ENCODE data around the gene COL23A1. TPM values are rescaled to one million over a fixed set of nuclear protein-coding genes. Genes with fewer than 3 reads are reported as not detected.

COL23A1 gene
- total and polyA plus RNA-seq, 2 experiments from 2014 or later: 4.8 to 8.2 TPM

DNA sequence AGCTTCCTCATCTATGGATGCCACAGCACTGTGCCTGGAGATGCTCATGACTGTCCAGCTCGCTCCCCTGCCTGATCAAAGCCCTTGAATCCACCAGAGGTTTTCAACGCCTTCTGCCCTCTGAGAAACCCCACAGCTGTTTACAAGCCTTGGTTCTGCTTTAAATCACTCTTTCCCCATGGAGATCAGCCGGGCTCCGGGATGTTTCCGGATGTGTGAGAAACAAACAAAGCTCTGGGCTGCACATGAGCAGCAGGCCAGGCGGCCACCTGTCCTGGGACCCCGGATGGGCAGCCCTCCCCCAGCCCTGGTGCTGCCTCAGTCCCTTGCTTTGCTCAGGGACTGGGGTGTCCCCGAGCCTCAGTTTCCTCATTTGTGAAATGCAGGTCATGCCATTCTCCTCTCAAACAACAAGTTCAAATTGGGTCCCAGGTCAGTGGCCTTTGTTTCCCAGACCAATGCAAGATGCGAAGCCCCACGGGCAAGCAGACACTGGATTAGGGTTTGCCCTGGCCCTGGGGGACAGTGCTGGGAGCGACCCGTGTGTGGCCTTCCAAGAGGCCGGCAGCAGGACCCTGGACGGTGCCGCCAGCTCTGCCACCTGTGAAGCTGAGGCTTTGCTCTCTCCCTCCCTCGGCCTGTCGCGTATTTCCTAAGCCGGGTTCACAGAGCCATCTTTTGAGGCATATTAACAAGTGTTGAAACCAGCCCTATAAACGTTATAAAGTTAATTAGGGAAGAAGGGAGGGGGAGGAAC is 315.2 kb downstream of the COL23A1 start (continued):
- TF ChIP-seq, protein P1, sequence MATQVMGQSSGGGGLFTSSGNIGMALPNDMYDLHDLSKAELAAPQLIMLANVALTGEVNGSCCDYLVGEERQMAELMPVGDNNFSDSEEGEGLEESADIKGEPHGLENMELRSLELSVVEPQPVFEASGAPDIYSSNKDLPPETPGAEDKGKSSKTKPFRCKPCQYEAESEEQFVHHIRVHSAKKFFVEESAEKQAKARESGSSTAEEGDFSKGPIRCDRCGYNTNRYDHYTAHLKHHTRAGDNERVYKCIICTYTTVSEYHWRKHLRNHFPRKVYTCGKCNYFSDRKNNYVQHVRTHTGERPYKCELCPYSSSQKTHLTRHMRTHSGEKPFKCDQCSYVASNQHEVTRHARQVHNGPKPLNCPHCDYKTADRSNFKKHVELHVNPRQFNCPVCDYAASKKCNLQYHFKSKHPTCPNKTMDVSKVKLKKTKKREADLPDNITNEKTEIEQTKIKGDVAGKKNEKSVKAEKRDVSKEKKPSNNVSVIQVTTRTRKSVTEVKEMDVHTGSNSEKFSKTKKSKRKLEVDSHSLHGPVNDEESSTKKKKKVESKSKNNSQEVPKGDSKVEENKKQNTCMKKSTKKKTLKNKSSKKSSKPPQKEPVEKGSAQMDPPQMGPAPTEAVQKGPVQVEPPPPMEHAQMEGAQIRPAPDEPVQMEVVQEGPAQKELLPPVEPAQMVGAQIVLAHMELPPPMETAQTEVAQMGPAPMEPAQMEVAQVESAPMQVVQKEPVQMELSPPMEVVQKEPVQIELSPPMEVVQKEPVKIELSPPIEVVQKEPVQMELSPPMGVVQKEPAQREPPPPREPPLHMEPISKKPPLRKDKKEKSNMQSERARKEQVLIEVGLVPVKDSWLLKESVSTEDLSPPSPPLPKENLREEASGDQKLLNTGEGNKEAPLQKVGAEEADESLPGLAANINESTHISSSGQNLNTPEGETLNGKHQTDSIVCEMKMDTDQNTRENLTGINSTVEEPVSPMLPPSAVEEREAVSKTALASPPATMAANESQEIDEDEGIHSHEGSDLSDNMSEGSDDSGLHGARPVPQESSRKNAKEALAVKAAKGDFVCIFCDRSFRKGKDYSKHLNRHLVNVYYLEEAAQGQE (IDR thresholded peaks at IDR 0.05; ENCODE audit: unreplicated experiment): no peak
- TF ChIP-seq, protein P2, sequence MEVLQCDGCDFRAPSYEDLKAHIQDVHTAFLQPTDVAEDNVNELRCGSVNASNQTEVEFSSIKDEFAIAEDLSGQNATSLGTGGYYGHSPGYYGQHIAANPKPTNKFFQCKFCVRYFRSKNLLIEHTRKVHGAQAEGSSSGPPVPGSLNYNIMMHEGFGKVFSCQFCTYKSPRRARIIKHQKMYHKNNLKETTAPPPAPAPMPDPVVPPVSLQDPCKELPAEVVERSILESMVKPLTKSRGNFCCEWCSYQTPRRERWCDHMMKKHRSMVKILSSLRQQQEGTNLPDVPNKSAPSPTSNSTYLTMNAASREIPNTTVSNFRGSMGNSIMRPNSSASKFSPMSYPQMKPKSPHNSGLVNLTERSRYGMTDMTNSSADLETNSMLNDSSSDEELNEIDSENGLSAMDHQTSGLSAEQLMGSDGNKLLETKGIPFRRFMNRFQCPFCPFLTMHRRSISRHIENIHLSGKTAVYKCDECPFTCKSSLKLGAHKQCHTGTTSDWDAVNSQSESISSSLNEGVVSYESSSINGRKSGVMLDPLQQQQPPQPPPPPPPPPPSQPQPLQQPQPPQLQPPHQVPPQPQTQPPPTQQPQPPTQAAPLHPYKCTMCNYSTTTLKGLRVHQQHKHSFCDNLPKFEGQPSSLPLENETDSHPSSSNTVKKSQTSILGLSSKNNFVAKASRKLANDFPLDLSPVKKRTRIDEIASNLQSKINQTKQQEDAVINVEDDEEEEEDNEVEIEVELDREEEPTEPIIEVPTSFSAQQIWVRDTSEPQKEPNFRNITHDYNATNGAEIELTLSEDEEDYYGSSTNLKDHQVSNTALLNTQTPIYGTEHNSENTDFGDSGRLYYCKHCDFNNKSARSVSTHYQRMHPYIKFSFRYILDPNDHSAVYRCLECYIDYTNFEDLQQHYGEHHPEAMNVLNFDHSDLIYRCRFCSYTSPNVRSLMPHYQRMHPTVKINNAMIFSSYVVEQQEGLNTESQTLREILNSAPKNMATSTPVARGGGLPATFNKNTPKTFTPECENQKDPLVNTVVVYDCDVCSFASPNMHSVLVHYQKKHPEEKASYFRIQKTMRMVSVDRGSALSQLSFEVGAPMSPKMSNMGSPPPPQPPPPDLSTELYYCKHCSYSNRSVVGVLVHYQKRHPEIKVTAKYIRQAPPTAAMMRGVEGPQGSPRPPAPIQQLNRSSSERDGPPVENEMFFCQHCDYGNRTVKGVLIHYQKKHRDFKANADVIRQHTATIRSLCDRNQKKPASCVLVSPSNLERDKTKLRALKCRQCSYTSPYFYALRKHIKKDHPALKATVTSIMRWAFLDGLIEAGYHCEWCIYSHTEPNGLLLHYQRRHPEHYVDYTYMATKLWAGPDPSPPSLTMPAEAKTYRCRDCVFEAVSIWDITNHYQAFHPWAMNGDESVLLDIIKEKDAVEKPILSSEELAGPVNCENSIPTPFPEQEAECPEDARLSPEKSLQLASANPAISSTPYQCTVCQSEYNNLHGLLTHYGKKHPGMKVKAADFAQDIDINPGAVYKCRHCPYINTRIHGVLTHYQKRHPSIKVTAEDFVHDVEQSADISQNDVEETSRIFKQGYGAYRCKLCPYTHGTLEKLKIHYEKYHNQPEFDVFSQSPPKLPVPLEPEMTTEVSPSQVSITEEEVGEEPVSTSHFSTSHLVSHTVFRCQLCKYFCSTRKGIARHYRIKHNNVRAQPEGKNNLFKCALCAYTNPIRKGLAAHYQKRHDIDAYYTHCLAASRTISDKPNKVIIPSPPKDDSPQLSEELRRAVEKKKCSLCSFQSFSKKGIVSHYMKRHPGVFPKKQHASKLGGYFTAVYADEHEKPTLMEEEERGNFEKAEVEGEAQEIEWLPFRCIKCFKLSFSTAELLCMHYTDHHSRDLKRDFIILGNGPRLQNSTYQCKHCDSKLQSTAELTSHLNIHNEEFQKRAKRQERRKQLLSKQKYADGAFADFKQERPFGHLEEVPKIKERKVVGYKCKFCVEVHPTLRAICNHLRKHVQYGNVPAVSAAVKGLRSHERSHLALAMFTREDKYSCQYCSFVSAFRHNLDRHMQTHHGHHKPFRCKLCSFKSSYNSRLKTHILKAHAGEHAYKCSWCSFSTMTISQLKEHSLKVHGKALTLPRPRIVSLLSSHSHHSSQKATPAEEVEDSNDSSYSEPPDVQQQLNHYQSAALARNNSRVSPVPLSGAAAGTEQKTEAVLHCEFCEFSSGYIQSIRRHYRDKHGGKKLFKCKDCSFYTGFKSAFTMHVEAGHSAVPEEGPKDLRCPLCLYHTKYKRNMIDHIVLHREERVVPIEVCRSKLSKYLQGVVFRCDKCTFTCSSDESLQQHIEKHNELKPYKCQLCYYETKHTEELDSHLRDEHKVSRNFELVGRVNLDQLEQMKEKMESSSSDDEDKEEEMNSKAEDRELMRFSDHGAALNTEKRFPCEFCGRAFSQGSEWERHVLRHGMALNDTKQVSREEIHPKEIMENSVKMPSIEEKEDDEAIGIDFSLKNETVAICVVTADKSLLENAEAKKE (CRISPR knock-in tag; IDR thresholded peaks at IDR 0.05): no peak
- TF ChIP-seq JUNB (IDR thresholded peaks at IDR 0.05; ENCODE audit: unreplicated experiment): no peak

All from GM23338 (cell line).